ENCODE results near the gene ERG28. TPM values are rescaled to one million over a fixed set of nuclear protein-coding genes. Genes with fewer than 3 reads are reported as not detected.

The ERG28 gene
- total RNA-seq, 2 donors from 2014 or later, result 7.6 to 7.7 TPM

DNA sequence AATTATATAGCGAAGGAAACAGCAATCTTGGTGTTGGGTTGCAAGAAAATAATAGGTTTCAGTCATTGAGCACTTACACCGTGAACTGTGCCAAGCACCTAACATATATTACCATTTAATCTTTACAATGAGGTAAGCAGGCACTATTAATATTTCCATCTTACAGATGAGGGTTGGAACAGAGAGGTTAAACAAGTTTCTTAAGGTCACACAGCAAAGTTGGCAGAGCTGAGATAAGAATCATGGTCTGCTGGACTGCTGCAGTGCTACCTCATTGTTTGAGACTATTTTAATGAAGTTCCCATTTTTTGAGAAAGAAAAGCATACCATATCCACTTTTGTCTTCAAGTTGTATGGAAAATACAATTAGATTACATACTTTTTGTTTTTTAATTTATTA lies 1.7 kb downstream of the ERG28 start:
- no peaks in the 10 kb centered on the region for H3K9me3 ChIP-seq
- H3K27me3 ChIP-seq (replicated peaks; ENCODE audit: insufficient read depth), result no peaks in the 10 kb centered on the region
- no peak for DNase-seq (ENCODE audit: low spot score)
- peaks cover 4 to 25% of the 10 kb centered on the region in 2 donors for H3K4me1 ChIP-seq (ENCODE audit: control insufficient read depth in 1 of 2, low read depth in 2 of 2)
- no peak for ATAC-seq (ENCODE audit: insufficient number of reproducible peaks, low FRiP score, low read depth)
- H3K36me3 ChIP-seq, result no peaks in the 10 kb centered on the region
- no peak overlapping the region for H3K4me3 ChIP-seq
- no peak overlapping the region for H3K27ac ChIP-seq
- TF ChIP-seq, protein P1, sequence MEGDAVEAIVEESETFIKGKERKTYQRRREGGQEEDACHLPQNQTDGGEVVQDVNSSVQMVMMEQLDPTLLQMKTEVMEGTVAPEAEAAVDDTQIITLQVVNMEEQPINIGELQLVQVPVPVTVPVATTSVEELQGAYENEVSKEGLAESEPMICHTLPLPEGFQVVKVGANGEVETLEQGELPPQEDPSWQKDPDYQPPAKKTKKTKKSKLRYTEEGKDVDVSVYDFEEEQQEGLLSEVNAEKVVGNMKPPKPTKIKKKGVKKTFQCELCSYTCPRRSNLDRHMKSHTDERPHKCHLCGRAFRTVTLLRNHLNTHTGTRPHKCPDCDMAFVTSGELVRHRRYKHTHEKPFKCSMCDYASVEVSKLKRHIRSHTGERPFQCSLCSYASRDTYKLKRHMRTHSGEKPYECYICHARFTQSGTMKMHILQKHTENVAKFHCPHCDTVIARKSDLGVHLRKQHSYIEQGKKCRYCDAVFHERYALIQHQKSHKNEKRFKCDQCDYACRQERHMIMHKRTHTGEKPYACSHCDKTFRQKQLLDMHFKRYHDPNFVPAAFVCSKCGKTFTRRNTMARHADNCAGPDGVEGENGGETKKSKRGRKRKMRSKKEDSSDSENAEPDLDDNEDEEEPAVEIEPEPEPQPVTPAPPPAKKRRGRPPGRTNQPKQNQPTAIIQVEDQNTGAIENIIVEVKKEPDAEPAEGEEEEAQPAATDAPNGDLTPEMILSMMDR (IDR thresholded peaks at IDR 0.05), result no peak

DNA sequence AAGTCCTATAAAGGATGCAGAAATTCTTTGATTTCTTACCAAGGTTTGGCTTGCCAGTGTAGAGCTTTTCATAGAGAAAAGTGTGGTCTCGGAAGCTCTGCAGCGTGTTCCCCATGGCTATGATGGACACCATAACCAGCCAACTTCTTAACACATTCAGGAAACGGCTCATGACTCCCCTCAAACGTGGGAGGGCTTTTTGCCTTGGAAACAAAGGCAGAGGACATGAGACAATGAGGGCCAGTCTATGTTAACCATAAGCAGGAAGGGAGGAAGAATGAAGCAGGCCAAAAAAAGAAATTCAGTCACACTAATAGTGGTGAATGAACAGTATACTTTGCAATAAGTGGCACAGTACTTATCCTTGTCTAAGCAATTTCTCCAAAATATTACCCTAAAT lies 3.3 kb downstream of the ERG28 start:
- no peak overlapping the region for H3K4me3 ChIP-seq
- H3K27ac ChIP-seq, result no peak overlapping the region
- H3K36me3 ChIP-seq, result peaks cover 4% of the 10 kb centered on the region
- H3K27me3 ChIP-seq (replicated peaks; ENCODE audit: insufficient read depth), result no peaks in the 10 kb centered on the region
- peaks cover 4 to 19% of the 10 kb centered on the region in 2 donors for H3K4me1 ChIP-seq (ENCODE audit: control insufficient read depth in 1 of 2, low read depth in 2 of 2)
- ATAC-seq (ENCODE audit: insufficient number of reproducible peaks, low FRiP score, low read depth) (no peak), DNase-seq (ENCODE audit: low spot score) (no peak)
- H3K9me3 ChIP-seq, result no peaks in the 10 kb centered on the region
- TF ChIP-seq, protein P1 (IDR thresholded peaks at IDR 0.05), result no peak

DNA sequence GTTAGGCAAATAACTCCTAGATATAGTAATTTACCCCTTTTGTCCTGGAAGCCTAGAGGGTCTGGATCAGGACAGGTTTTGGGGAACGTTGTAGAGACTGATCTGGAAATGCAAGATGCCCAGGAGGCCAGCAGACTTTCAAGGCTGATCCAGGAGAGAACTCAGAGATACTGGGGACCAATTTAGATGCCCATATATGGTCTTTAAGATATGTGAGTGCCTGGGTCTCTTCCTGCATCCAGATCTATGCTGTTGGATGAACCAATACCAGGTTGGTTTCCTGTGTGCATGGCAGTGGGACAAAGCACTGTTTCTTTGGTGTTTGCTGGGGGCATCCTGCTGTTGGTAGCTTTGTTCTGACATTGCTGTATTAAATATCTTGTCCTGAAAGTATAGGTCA lies 5.4 kb downstream of the ERG28 start:
- H3K36me3 ChIP-seq, result peaks cover 21% of the 10 kb centered on the region
- ATAC-seq (ENCODE audit: insufficient number of reproducible peaks, low FRiP score, low read depth), result no peak
- no peak overlapping the region for H3K4me3 ChIP-seq
- DNase-seq (ENCODE audit: low spot score), result no peak
- TF ChIP-seq, protein P1 (IDR thresholded peaks at IDR 0.05), result no peak
- peaks cover 4 to 8% of the 10 kb centered on the region in 2 donors for H3K4me1 ChIP-seq (ENCODE audit: control insufficient read depth in 1 of 2, low read depth in 2 of 2)
- H3K9me3 ChIP-seq, result no peaks in the 10 kb centered on the region
- H3K27me3 ChIP-seq (replicated peaks; ENCODE audit: insufficient read depth), result no peaks in the 10 kb centered on the region
- H3K27ac ChIP-seq, result no peak overlapping the region

DNA sequence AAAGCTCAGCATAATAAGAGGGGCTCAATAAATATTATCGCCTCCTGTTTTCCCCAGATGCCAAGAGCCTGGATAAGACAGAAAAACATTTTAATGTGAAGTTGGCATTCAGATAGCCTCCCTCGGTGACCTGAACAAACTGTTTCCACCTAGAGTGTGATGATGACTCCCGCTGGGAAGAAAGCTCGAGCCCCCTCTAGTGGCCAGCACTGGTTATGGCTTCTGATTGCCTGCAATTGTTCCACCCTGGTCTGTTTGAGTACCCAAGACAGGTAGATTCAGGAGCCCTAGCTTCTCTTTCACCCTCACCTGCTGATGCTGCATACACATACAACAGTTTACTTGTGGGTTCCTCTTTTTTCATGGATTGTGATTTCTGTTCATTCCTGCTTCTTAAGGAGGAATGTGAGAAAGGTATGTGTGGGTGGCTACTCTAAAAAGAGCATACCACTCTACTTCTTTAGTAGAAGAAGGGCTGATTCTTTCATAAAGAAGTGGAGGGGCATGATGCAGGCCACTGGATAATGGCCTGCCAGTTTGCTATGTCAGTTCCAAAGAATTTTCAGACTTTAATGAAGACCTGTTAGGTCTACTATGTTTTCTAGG lies 6.4 kb downstream of the ERG28 start:
- peak; percentile 70 for ATAC-seq (ENCODE audit: insufficient number of reproducible peaks, low FRiP score, low read depth)
- Histone ChIP-seq H3K36me3 (peaks cover 31% of the 10 kb centered on the region), H3K27ac (no peak overlapping the region), H3K4me3 (no peak overlapping the region), H3K27me3 (replicated peaks; ENCODE audit: insufficient read depth) (no peaks in the 10 kb centered on the region), H3K9me3 (no peaks in the 10 kb centered on the region), H3K4me1 (ENCODE audit: control insufficient read depth in 1 of 2, low read depth in 2 of 2) (no peaks in the 10 kb centered on the region)
- TF ChIP-seq, protein P1 (IDR thresholded peaks at IDR 0.05), result peak; percentile 95
- no peak for DNase-seq (ENCODE audit: low spot score)

DNA sequence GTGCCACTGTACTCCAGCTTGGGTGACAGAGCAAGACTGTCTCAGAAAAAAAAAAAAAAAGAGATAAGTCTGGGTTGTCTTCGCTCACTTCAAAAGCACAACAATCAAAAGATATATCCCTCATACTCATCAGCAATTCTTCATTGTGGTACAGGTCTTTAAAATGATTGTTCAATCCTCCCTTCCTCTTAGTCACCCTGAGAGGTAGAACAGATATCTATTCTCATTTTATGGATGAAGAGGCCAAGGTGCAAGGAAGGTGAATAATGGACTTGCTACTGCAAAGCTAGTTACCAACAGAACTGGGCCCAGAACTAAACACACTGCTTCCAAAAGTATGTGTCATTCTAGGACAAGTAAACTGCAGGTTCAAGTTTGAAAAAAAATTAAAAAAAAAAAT lies 7.1 kb downstream of the ERG28 start:
- H3K27me3 ChIP-seq (replicated peaks; ENCODE audit: insufficient read depth), result no peaks in the 10 kb centered on the region
- H3K27ac ChIP-seq, result no peak overlapping the region
- ATAC-seq (ENCODE audit: insufficient number of reproducible peaks, low FRiP score, low read depth) (no peak), DNase-seq (ENCODE audit: low spot score) (no peak)
- H3K4me1 ChIP-seq (ENCODE audit: control insufficient read depth in 1 of 2, low read depth in 2 of 2), result peaks cover 0 to 6% of the 10 kb centered on the region in 2 donors
- H3K4me3 ChIP-seq, result no peak overlapping the region
- peaks cover 31% of the 10 kb centered on the region for H3K36me3 ChIP-seq
- TF ChIP-seq, protein P1 (IDR thresholded peaks at IDR 0.05), result no peak
- H3K9me3 ChIP-seq, result no peaks in the 10 kb centered on the region
